Germinal center (tissue), 1 donor: Measurements from ENCODE around the gene FLT3.
"Not testable (repeated sequence)": the region's sequence is repeated elsewhere in the genome, so short reads cannot be mapped to it uniquely, and the experiment has no call there.

ENCODE experiments used
- DNase-seq: peaks from one replicate; pipeline ENCODE4 v3.0.0; 2012; ENCODE audit warnings: mixed read lengths, low spot score

The FLT3 gene

GRCh38 chr13:28099396-28100149 lies 803 bp downstream of the FLT3 start:
- no peak for DNase-seq

- DNase-seq, result no peak
These were observed 2.9 kb downstream of the FLT3 start for GRCh38 chr13:28097503-28097902.

GRCh38 chr13:28094306-28094705 lies 6.1 kb downstream of the FLT3 start:
- no peak for DNase-seq

GRCh38 chr13:28093881-28094280 lies 6.5 kb downstream of the FLT3 start:
- DNase-seq, result no peak

GRCh38 chr13:28092431-28092830 lies 7.9 kb downstream of the FLT3 start:
- no peak for DNase-seq

- DNase-seq, result no peak
These were observed 11.3 kb downstream of the FLT3 start for GRCh38 chr13:28089065-28089464.

GRCh38 chr13:28077820-28078219 lies 22.6 kb downstream of the FLT3 start:
- not testable (repeated sequence) for DNase-seq

- DNase-seq, result no peak
These were observed 23.1 kb downstream of the FLT3 start for GRCh38 chr13:28077231-28077630.

- DNase-seq, result no peak
These were observed 29.0 kb downstream of the FLT3 start for GRCh38 chr13:28071424-28071823.

- no peak for DNase-seq
These were observed 32.9 kb downstream of the FLT3 start for GRCh38 chr13:28067491-28067890.

GRCh38 chr13:28058866-28059613 lies 41.3 kb downstream of the FLT3 start:
- DNase-seq, result peak; percentile 23

GRCh38 chr13:28056970-28057712 lies 43.2 kb downstream of the FLT3 start:
- DNase-seq, result peak; percentile 28

- DNase-seq, result peak; percentile 30
These were observed 44.0 kb downstream of the FLT3 start for GRCh38 chr13:28056426-28056825.

- DNase-seq, result no peak
These were observed 45.0 kb downstream of the FLT3 start for GRCh38 chr13:28055357-28055756.

- DNase-seq, result no peak
These were observed 47.4 kb downstream of the FLT3 start for GRCh38 chr13:28052945-28053344.

- no peak for DNase-seq
These were observed 50.2 kb downstream of the FLT3 start for GRCh38 chr13:28049880-28050875.

- peak; percentile 23 for DNase-seq
These were observed 51.2 kb downstream of the FLT3 start for GRCh38 chr13:28049215-28049614.

- DNase-seq, result peak; percentile 20
These were observed 51.6 kb downstream of the FLT3 start for GRCh38 chr13:28048768-28049167.

GRCh38 chr13:28047757-28048388 lies 52.5 kb downstream of the FLT3 start:
- DNase-seq, result peak; percentile 76

- DNase-seq, result no peak
These were observed 53.4 kb downstream of the FLT3 start for GRCh38 chr13:28046981-28047380.

- DNase-seq, result no peak
These were observed 54.5 kb downstream of the FLT3 start for GRCh38 chr13:28045861-28046260.
